ENCODE measurements around the gene ITPKA.
A peak's percentile ranks its signal among the peaks of the same experiment; 100 is the strongest.
"Not testable (repeated sequence)": the region's sequence is repeated elsewhere in the genome, so short reads cannot be mapped to it uniquely, and the experiment has no call there.

Gene ITPKA

DNA sequence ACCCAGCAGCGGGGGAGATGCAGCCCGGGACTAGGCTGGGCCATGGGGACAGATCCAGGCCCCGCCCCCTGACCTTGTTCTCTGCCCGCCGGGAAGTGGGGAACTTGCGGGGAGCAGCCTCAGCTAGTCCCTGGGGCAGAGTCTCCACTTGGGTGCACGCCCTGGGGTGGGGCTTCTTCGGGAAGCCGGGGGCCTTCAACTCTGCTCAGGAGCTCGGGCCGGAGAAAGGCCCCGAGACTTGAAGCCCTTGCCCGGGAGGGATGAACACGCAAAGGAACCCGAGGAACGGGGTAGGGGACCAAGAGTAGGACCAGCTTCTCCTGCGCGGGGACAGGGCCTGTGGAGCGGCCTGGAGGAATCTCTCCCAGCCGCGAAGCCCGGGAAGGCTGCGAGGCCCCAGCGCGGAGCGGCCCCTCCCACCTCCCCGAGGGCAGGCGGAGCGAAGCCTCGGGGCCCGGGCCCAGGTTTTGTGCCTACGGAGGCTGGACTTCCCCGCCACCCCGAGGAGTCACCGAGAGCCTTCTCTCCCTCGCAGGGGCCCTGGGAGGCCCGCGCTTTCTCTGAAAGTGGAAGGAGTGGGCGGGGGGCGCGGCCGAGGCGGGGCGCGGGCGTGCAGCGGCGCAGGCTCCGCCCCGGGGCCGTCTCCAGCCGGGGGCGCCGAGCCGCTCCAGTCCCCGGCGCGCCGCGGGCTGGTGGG lies at the start of gene ITPKA:
Gene ITPKA (plus strand): TSS at position 670 of the 697 bp plus-strand sequence. CDS start 54 bp downstream, outside the sequence.
- peak; percentile 72 for DNase-seq

DNA sequence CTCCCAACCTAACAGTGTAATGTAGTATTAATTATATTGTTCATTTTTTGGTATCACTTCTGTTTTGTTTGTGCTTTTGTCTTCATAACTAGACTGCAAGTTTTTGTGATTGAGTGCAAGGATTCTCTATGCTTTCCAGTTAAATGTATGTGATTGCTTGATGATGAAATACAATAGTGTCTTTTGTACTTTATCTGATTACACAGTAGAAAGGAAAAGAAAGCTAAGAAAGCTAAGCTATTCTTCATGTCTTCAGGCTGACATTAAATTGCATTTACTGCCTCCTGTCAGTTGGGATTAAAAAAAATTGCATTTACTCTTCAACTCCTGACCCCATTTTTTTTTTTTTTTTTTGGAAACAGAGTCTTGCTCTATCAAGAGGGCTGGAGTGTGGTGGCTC lies 48.3 kb upstream of the ITPKA start:
- no peak for DNase-seq

DNA sequence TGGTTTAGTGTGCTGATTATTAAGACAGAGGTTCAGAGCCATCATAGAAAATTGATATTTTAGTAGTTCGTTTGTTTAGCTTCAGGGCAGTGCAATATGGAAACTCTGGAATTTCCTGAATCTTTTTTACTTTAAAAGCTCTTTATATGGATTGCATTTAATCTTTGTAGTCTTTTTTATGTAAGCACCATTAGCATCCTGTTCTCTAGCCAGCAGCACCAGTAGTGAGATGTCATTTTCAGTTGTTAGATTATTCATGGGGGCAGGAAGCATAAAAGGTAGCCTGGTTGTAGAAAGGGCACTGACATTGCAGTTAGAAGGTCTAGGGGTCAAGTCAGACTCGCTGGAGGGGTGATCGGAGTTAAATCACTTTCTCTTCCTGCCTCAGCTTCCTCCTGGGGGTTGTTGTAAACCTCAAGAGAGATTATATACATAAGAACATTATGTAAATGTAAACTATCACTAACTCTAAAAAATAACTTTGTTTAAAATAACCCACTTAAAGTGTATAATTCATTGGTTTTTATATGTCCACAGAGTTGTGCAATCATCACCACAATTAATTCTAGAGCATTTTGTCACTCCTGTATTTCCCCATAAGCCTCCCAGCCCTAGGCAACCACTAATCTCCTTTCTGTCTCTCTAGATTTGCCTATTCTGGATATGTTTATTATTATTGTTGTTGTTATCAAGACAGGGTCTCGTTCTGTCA lies 31.4 kb upstream of the ITPKA start:
- DNase-seq, result no peak

GRCh38 chr15:41464889-41465580 lies 28.6 kb upstream of the ITPKA start:
- no peak for DNase-seq

- peak; percentile 28 for DNase-seq
Measured at GRCh38 chr15:41465822-41466421, 27.8 kb upstream of the ITPKA start.

DNA sequence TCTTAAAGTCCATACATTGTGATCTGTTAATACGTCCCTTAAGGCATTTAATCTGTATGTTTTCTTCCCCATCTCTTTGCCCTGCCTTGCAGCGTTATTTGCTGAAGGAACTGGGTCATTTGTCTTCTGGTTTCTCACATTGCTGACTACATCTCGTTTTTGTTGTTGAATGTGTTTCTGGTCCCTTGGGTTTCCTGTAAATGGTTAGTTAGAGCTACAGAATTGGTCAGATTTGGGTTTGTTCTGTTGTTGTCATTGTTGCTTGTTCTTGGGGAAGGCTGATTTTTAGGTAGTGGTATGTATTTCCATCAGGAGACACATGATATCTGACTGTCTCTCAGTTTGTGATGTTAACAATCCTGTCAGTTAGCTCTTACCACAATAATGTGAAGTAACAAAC lies 27.0 kb upstream of the ITPKA start:
- DNase-seq, result no peak

GRCh38 chr15:41469644-41470043 lies 24.0 kb upstream of the ITPKA start:
- not testable (repeated sequence) for DNase-seq

GRCh38 chr15:41473418-41473817 lies 20.3 kb upstream of the ITPKA start:
- DNase-seq, result no peak

DNA sequence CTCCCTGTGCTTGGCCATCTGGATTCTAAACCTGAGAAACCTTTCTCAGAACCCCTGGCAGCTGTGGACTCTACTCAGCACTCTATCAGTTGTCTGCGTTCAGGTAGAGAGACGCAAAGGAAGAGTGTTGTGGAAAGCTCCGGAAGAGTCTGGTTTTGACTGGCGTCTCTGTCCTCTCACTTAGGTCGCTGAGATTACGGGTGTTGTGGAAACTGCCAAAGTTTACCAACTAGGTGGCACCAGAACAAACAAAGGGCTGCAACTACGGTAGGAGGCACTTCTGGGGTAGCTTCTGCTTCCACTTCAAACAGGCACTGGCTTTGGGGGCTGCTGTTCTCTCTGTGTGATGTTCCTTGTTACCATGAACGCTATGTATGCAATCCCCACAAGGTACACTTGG lies 19.2 kb upstream of the ITPKA start:
- DNase-seq, result no peak

DNA sequence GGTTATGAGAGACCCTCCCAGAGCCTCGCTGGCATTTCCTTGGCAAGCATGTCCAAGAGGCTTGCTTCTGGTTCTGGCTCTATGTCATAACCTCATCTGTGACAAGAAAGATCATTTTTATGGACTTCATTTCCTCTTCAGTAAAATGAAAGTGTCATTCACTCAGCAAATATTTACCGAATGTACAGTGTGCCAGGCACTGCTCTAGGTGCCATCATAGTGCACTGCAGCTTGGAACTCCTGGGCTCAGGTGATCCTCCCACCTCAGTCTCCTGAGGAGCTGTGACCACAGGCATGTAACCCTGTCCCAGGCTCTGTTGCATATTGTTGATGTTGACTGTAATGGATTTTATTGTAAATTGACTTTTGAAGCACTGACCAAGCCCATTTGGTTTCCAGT lies 18.7 kb upstream of the ITPKA start:
- DNase-seq, result no peak

DNA sequence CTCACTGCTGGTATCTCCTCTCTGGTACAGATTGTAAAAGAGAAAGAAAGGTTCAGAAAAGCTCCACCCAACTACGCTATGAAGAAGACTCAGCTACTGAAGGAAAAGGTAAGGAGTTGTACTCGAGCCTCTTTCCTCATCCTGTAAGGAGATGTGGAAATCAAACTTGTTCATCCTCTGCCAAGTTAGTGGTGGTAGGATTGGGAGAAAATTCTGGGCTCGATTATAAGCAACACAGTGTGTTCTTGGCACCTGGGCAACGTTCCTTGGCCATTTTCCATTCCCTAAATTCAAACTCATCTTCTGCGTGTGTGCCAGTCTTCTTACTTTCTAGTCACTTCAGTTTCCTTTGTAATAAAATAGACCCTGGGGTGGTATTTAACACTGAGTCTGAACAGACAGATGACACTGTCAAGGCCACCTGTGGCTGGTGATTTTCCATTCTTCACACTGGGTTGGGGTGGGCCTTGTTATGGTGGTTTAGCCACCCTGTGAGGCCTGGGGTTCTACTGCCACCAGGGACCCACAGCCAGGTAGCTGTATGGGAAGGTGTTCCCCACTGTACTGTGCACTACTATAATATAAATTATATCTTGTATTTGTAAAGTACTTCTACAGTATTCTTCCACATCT lies 17.1 kb upstream of the ITPKA start:
- DNase-seq, result no peak

DNA sequence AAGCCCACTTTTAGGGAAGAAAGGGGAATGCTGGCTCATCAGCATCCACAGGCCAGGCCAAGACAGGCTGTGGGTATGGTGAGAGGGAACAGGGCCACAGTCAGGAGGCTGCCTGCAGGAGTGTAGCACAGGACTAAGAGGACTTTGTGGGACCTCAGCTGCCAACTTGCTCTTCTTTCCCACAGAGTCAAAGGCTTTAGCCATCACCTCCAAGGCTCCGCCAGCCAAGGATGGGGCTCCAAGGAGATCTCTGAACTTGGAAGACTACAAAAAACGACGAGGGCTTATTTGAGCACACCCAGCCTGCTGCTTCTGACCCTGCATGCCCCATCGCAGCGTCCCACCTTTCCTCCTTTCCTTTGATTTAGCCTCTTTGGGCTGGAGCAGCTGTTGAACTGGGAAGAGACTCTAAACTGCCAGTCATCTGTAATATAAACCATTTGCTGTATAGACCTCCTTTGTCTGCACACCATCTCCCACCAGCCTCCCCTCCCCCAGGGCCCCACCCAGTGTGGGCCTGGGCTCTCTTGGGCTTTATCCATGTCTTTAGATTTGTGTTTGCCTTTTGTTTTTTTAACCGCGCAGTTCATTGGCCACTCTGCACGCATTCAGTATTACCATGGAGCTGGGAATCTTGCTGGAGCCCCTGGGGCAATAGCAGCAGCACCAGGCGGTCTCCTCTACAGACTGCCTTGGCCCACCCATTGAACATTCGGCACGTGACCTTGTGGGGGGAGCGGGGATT lies 13.1 kb upstream of the ITPKA start:
- no peak for DNase-seq

DNA sequence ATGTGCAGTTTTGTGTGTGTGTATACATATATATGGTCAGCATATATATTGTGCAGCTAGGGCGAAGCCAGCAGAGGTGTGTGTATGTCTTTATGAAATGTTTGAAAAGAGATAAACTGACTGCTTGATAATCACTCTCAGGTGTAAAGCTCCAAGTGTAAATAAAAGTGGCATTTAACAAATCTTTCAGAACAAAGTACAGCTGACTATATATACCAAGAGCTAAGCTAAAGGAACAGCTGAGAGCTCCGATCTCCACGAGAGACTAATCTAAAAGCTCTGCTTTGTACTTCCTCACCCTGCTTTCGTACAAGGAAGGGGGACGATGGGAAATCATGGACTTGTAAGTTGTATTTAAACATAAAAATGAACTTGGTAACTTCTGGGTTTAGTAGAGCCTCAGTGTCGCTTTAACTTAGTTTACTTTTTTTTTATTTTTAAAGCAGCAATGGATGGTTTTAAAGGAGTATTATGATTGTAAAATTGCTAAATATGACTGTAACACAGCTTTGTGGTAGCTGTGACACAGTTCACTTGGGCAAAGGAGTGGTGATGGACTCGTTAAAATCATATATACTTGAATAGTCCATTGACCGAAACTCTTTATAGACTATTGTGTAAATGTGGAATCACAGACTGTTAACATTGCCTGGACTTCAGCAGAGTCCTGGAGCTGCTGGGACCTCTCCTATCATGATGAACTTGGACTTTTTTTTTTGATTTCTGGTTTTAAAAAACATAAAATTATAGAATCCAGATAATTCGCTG lies 11.4 kb upstream of the ITPKA start:
- no peak for DNase-seq

GRCh38 chr15:41483115-41483514 lies 10.6 kb upstream of the ITPKA start:
- no peak for DNase-seq

GRCh38 chr15:41483519-41483918 lies 10.2 kb upstream of the ITPKA start:
- DNase-seq, result no peak

GRCh38 chr15:41484937-41485625 lies 8.6 kb upstream of the ITPKA start:
- DNase-seq, result no peak

GRCh38 chr15:41486286-41486685 lies 7.4 kb upstream of the ITPKA start:
- no peak for DNase-seq

DNA sequence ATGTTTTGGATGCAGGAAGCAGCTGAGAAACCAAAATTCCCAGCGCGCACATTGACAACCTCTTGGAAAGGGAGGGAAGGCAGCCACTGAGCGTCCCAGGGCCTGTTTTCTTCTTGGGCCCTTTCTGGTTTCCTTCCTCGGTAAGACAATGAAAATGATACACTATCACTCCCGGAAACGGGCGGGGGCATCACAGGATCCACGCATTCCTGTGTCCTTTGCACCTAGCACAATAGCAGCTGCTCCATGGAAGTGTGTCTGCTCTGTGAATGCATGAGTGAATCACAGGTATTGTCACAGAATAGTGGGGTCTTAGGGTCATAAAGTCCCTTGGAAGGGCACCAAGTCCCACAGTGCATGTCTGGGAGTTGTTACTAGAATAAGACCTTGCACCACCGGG lies 6.3 kb upstream of the ITPKA start:
- DNase-seq, result no peak

GRCh38 chr15:41487802-41488201 lies 5.9 kb upstream of the ITPKA start:
- no peak for DNase-seq

- no peak for DNase-seq
Measured at GRCh38 chr15:41489641-41490040, 4.0 kb upstream of the ITPKA start.

- DNase-seq, result no peak
Measured at GRCh38 chr15:41490355-41490754, 3.3 kb upstream of the ITPKA start.

Data from NCI-H1436 (cell line).